ENCODE measurements around the gene NCF4.

DNA sequence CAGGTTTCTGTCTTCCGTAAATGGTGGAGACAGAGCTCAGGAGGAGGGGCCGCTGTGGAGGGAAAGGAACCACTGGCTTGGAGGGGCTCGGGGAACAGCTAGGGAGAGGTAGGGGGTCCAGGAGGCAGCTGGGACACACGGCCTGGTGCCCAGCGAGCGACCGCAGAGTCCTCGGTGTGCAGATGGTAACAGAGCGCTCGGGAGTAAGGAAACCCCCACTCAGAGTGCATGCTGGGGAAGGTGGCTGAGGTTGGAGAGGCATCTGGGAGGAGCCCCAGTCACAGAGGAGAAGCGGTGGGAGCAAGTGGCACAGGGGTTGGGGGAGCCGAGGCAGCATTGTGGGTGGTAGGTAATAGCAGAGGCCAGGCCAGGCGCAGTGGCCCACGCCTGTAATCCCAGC lies 10.8 kb upstream of the NCF4 start:
- TF ChIP-seq CTCF (IDR thresholded peaks at IDR 0.05) = no peak
- TF ChIP-seq ZFX (IDR thresholded peaks at IDR 0.05; ENCODE audit: borderline replicate concordance) = no peak

All from 22Rv1 (cell line).